HepG2 (cell line): Measurements from ENCODE around the gene P2RX7. TPM values are rescaled to one million over a fixed set of nuclear protein-coding genes. Genes with fewer than 3 reads are reported as not detected.

Experiments
- ATAC-seq: fragments of 200-7000 bp; cut with Tn5 transposase; 3 replicates; pipeline ENCODE4 v1.9.1; 2020; ENCODE audit warnings: mild to moderate bottlenecking, moderate library complexity
- BruUV-seq: library from RNA; stranded (reverse); fragments of 400-500 nt; replicated peaks from 2 replicates; lab custom pipeline; 2021; lab: Mats Ljungman, UMichigan
- CTCF ChIA-PET: fragments of 300-600 bp; formaldehyde crosslinking; extraction: SDS; loops from one replicate; lab custom pipeline; 2021; ENCODE audit warnings: low total read pairs, inconsistent platforms, low intra/inter-chr PET ratio; lab: Yijun Ruan, JAX
- POLR2A ChIA-PET: fragments of 350-600 bp; sonication (Branson Sonifier 250); formaldehyde crosslinking; loops from one replicate; lab custom pipeline; 2020; ENCODE audit warnings: antibody characterized with exemption, inconsistent platforms; lab: Yijun Ruan, JAX
- DNase-seq: peaks from one replicate; pipeline ENCODE4 v3.0.0-alpha.2; 2015; ENCODE audit warnings: low spot score
- FAIRE-seq: peaks from 3 replicates; lab custom pipeline; 2011; peaks lifted over from hg19 to GRCh38; lab: Jason Lieb, UNC
- H2AFZ ChIP-seq: one replicate; pipeline ENCODE4 v1.6.1; 2011; ENCODE audit warnings: low read length, inconsistent platforms
- H3K27ac ChIP-seq: fragments of 300-600 bp; 3 replicates; pipeline ENCODE4 v1.8.0; 2011; ENCODE audit warnings: mixed run types, mild to moderate bottlenecking, mixed read lengths, low read length, inconsistent platforms; ENCODE audit not compliant: insufficient read depth; ENCODE audit errors: extremely low read length
- H3K27me3 ChIP-seq, 2 experiments: fragments of 200-600 bp in 1 of 2; 2 replicates in 1 of 2; 3 replicates in 1 of 2; pipeline versions ENCODE4 v1.6.0 to v1.8.0; 2011; ENCODE audit warnings: low read length in 2 of 2, mild to moderate bottlenecking in 2 of 2, moderate library complexity in 2 of 2, inconsistent platforms in 1 of 2; ENCODE audit not compliant: insufficient read depth in 2 of 2, control insufficient read depth in 1 of 2
- H3K36me3 ChIP-seq, 2 experiments: fragments of 200-600 bp in 1 of 2; replicated peaks in 1 of 2; 2 replicates in 1 of 2; 3 replicates in 1 of 2; pipeline versions ENCODE4 v1.5.1 to v1.8.0; 2011; ENCODE audit warnings: low read length in 2 of 2, inconsistent platforms in 1 of 2; ENCODE audit not compliant: insufficient read depth in 2 of 2, control insufficient read depth in 1 of 2
- H3K4me1 ChIP-seq: 2 replicates; pipeline ENCODE4 v1.5.1; 2012; ENCODE audit warnings: low read length, inconsistent platforms; ENCODE audit not compliant: insufficient read depth
- H3K4me2 ChIP-seq: 2 replicates; pipeline ENCODE4 v1.6.0; 2011; ENCODE audit warnings: low read depth, low read length, inconsistent platforms
- H3K4me3 ChIP-seq, 3 experiments: fragments of 200-600 bp in 1 of 3; sonication (generic), shearing (Covaris generic) in 1 of 3; replicated peaks in 1 of 3; 2 replicates each; pipeline ENCODE4 v1.5.1; 2011 to 2016; ENCODE audit warnings: low read length in 3 of 3, inconsistent platforms in 2 of 3, low read depth in 2 of 3, mild to moderate bottlenecking in 2 of 3, control low read depth in 1 of 3, mixed read lengths in 1 of 3; ENCODE audit not compliant: insufficient read depth in 1 of 3
- H3K79me2 ChIP-seq: one replicate; pipeline ENCODE4 v1.6.1; 2011; ENCODE audit warnings: low read length, inconsistent platforms; ENCODE audit not compliant: insufficient read depth
- H3K9ac ChIP-seq: 2 replicates; pipeline ENCODE4 v1.6.0; 2011; ENCODE audit warnings: mild to moderate bottlenecking, low read depth, low read length, inconsistent platforms; ENCODE audit not compliant: insufficient read depth
- H3K9me3 ChIP-seq: 2 replicates; pipeline ENCODE4 v1.5.1; 2012; ENCODE audit warnings: mild to moderate bottlenecking, low read length
- H4K20me1 ChIP-seq: 2 replicates; pipeline ENCODE4 v1.6.0; 2011; ENCODE audit warnings: inconsistent platforms, mild to moderate bottlenecking, low read length, moderate library complexity; ENCODE audit not compliant: insufficient read depth
- CAMTA2 ChIP-seq: sonication (generic); formaldehyde crosslinking; IDR thresholded peaks from 2 replicates; pipeline ENCODE4 v1.4.0; 2020; ENCODE audit warnings: mild to moderate bottlenecking, missing genetic modification reagents, borderline replicate concordance
- CBX5 ChIP-seq: sonication (generic); formaldehyde crosslinking; IDR thresholded peaks from 2 replicates; pipeline ENCODE4 v1.4.0; 2020; ENCODE audit warnings: missing genetic modification reagents, borderline replicate concordance
- FOSL2 ChIP-seq: sonication (generic); formaldehyde crosslinking; IDR thresholded peaks from 2 replicates; pipeline ENCODE4 v1.4.0; 2020; ENCODE audit warnings: missing genetic modification reagents
- GATAD1 ChIP-seq: IDR thresholded peaks from 2 replicates; pipeline ENCODE4 v1.6.1; 2016; ENCODE audit warnings: missing genetic modification reagents, missing compliant biosample characterization
- SIX1 ChIP-seq: sonication (generic); formaldehyde crosslinking; IDR thresholded peaks from 2 replicates; pipeline ENCODE4 v1.4.0; 2020; ENCODE audit warnings: missing genetic modification reagents, borderline replicate concordance
- TP53 ChIP-seq: sonication (generic); formaldehyde crosslinking; conservative IDR thresholded peaks from 2 replicates; pipeline ENCODE4 v1.4.0; 2020; ENCODE audit warnings: missing genetic modification reagents
- ZBTB20 ChIP-seq: sonication (generic); formaldehyde crosslinking; IDR thresholded peaks from 2 replicates; pipeline ENCODE4 v1.8.1; 2023; ENCODE audit warnings: missing genetic modification reagents, low read depth, mild to moderate bottlenecking, borderline replicate concordance
- WGBS: methylation state at CpG from one replicate; pipeline ENCODE4 v1.1.6; 2017; ENCODE audit warnings: low lambda C conversion rate; 5-methylcytosine and 5-hydroxymethylcytosine counted together
- in situ Hi-C: cut with HindIII; loops from 2 replicates; pipeline ENCODE4 v1.10.0; 2017; ENCODE audit warnings: low pct_unique_long_range_greater_than_20kb; ENCODE audit not compliant: extremely low pct_ligation_motif_present
- intact Hi-C: fragments of 100-400 bp; cut with micrococcal nuclease; formaldehyde crosslinking; loops from one replicate; pipeline ENCODE4 v1.10.0; 2022; ENCODE audit not compliant: unreplicated experiment
- polyA plus RNA-seq, 8 experiments: library from polyadenylated mRNA; depleted of rRNA in 3 of 8; stranded (reverse) in 7 of 8; unstranded in 1 of 8; fragments of >200 nt; fragmentation: Illumina TruSeq in 4 of 8; extraction: Trizol in 4 of 8; gene quantifications; 2 replicates each; pipeline versions ENCODE4 v1.2.1 to v1.2.3, GENCODE V29; 2011 to 2016; ENCODE audit warnings: low read depth in 4 of 8, missing spikeins in 1 of 8, mixed read lengths in 1 of 8; ENCODE audit not compliant: insufficient read depth in 1 of 8
- total RNA-seq, 5 experiments: library from RNA; depleted of rRNA; stranded (reverse); fragments of >200 nt; fragmentation: Illumina TruSeq; extraction: Trizol; gene quantifications; 2 replicates each; pipeline ENCODE4 v1.2.3, GENCODE V29; 2016; ENCODE audit warnings: low read depth in 1 of 5
- TF ChIP-seq, protein P1 (sequence below): sonication (generic); formaldehyde crosslinking; IDR thresholded peaks from 2 replicates; pipeline ENCODE4 v1.4.0; 2020; ENCODE audit warnings: mild to moderate bottlenecking, missing genetic modification reagents, borderline replicate concordance
- TF ChIP-seq, protein P2 (sequence below): sonication (generic); formaldehyde crosslinking; IDR thresholded peaks from 2 replicates; pipeline ENCODE4 v1.4.0; 2020; ENCODE audit warnings: missing genetic modification reagents, borderline replicate concordance

The P2RX7 gene
- total and polyA plus RNA-seq, 2 of the 13 experiments (the other 11 are each of a cell fraction or from before 2014, with no cell fraction given): 0.13 to 0.73 TPM

DNA sequence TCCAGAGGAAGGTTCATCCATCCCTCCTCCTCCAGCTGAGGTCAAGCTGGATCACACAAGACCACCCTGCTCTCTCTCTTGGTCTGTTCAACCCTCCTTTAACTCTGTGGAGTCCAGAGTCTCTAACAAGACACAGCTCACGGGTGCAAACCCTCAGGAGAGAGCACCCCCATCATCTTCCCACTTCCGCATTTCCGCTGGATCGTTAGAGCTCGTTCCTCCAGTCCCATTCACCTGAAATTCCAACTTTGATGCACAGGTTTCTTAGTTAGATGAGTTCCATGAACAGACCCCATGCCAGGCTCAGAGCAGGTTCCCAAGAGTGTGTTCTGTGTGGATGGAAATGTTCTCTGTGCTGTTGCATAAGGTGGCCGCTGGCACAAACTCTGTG, 44.5 kb upstream of the P2RX7 start:
- CTCF ChIA-PET: no interaction called here
- no peak overlapping the region for H3K4me2 ChIP-seq
- H3K36me3 ChIP-seq: no peaks in the 10 kb centered on the region
- H3K9ac ChIP-seq: no peak overlapping the region
- peaks cover 55% of the 10 kb centered on the region for H3K4me1 ChIP-seq
- WGBS: 69% methylated on average over 6 of the region's 6 CpGs
- H3K27me3 ChIP-seq: peaks cover 3 to 13% of the 10 kb centered on the region in 2 experiments; a peak in 4 of 5 replicates
- no TSS peak for BruUV-seq
- no peak overlapping the region for H3K27ac ChIP-seq
- intact Hi-C loops: no loop called here
- DNase-seq (no peak), FAIRE-seq (no peak), ATAC-seq (no peak)
- no peak overlapping the region for H2AFZ ChIP-seq
- H3K9me3 ChIP-seq: no peaks in the 10 kb centered on the region
- no peaks in the 10 kb centered on the region for H3K79me2 ChIP-seq
- POLR2A ChIA-PET: no interaction called here
- H4K20me1 ChIP-seq: no peaks in the 10 kb centered on the region
- in situ Hi-C loops: no loop called here
- TF ChIP-seq TP53 (CRISPR knock-in tag) (no peak), SIX1 (CRISPR knock-in tag) (no peak), CAMTA2 (CRISPR knock-in tag) (no peak), FOSL2 (CRISPR knock-in tag) (no peak)
- TF ChIP-seq, protein P1, sequence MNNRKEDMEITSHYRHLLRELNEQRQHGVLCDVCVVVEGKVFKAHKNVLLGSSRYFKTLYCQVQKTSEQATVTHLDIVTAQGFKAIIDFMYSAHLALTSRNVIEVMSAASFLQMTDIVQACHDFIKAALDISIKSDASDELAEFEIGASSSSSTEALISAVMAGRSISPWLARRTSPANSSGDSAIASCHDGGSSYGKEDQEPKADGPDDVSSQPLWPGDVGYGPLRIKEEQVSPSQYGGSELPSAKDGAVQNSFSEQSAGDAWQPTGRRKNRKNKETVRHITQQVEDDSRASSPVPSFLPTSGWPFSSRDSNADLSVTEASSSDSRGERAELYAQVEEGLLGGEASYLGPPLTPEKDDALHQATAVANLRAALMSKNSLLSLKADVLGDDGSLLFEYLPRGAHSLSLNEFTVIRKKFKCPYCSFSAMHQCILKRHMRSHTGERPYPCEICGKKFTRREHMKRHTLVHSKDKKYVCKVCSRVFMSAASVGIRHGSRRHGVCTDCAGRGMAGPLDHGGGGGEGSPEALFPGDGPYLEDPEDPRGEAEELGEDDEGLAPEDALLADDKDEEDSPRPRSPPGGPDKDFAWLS (CRISPR knock-in tag): no peak
- no peak overlapping the region for H3K4me3 ChIP-seq

DNA sequence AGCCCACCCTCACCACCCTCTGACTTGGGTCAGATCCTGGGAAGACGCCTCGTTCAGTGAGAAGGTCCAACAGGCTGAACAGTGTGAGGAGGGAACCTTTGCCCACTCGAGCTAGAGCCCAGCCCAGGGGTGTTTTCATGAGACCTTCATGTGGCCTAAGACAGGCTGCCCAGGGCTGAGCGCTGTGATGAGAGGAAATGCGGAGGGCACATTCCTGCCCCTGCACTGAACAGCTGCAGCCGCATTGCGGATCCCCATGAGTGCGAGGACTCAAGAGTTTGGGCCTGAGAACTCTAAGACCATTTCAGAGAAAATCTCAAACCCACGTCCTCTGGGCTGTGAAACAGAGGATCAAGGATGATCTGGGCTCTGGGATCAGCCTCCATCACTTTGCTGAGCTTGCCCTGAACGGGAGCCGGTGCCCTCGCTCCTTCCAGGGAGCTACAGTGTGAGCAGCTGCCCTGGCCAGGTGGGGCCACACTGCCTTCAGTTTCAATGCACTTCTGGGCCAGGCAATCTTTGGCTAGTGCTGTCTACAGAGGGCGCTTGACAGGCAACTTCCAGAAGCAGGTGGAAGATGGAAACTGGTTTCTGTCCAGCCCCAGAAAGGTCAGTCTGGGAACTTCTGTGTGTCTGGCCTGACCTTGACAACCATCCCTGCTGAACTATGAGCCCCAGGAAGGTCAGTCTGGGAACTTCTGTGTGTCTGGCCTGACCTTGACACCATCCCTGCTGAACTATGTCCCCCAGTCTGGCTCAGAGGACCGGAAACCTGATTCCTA, 43.5 kb upstream of the P2RX7 start:
- H3K4me2 ChIP-seq: peak overlapping the region; percentile 29; the same call in 1 of the 2 replicates
- POLR2A ChIA-PET: no interaction called here
- H3K4me3 ChIP-seq: no peak overlapping the region
- no peak overlapping the region for H2AFZ ChIP-seq
- in situ Hi-C loops: no loop called here
- H3K36me3 ChIP-seq: no peaks in the 10 kb centered on the region
- FAIRE-seq (peak; percentile 86), DNase-seq (peak; percentile 53), ATAC-seq (peak; percentile 86)
- CTCF ChIA-PET: no interaction called here
- H4K20me1 ChIP-seq: no peaks in the 10 kb centered on the region
- BruUV-seq: no TSS peak
- no peaks in the 10 kb centered on the region for H3K9me3 ChIP-seq
- no peaks in the 10 kb centered on the region for H3K79me2 ChIP-seq
- no peak overlapping the region for H3K9ac ChIP-seq
- intact Hi-C loops: no loop called here
- H3K27ac ChIP-seq: no peak overlapping the region
- H3K4me1 ChIP-seq: peaks cover 55% of the 10 kb centered on the region
- H3K27me3 ChIP-seq: peaks cover 3 to 16% of the 10 kb centered on the region in 2 experiments; a peak in 4 of 5 replicates
- 43% methylated on average over 7 of the region's 14 CpGs for WGBS
- TF ChIP-seq, protein P2, sequence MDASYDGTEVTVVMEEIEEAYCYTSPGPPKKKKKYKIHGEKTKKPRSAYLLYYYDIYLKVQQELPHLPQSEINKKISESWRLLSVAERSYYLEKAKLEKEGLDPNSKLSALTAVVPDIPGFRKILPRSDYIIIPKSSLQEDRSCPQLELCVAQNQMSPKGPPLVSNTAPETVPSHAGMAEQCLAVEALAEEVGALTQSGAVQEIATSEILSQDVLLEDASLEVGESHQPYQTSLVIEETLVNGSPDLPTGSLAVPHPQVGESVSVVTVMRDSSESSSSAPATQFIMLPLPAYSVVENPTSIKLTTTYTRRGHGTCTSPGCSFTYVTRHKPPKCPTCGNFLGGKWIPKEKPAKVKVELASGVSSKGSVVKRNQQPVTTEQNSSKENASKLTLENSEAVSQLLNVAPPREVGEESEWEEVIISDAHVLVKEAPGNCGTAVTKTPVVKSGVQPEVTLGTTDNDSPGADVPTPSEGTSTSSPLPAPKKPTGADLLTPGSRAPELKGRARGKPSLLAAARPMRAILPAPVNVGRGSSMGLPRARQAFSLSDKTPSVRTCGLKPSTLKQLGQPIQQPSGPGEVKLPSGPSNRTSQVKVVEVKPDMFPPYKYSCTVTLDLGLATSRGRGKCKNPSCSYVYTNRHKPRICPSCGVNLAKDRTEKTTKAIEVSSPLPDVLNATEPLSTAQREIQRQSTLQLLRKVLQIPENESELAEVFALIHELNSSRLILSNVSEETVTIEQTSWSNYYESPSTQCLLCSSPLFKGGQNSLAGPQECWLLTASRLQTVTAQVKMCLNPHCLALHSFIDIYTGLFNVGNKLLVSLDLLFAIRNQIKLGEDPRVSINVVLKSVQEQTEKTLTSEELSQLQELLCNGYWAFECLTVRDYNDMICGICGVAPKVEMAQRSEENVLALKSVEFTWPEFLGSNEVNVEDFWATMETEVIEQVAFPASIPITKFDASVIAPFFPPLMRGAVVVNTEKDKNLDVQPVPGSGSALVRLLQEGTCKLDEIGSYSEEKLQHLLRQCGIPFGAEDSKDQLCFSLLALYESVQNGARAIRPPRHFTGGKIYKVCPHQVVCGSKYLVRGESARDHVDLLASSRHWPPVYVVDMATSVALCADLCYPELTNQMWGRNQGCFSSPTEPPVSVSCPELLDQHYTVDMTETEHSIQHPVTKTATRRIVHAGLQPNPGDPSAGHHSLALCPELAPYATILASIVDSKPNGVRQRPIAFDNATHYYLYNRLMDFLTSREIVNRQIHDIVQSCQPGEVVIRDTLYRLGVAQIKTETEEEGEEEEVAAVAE (CRISPR knock-in tag): no peak
- peak; percentile 64; the same call in 1 of the 2 replicates for TF ChIP-seq ZBTB20 (CRISPR knock-in tag)
- no peak for TF ChIP-seq CBX5 (CRISPR knock-in tag)
- no peak for TF ChIP-seq GATAD1 (CRISPR knock-in tag)
